Hematopoietic multipotent progenitor cell (in vitro differentiated cells): Measurements from ENCODE around the gene SPANXN3. TPM values are rescaled to one million over a fixed set of nuclear protein-coding genes. Genes with fewer than 3 reads are reported as not detected.
"Not testable (repeated sequence)": the region's sequence is repeated elsewhere in the genome, so short reads cannot be mapped to it uniquely, and the experiment has no call there.

Source experiments
- DNase-seq, 3 donors: peaks; one replicate each; pipeline ENCODE4 v3.0.0-alpha.2; 2011 to 2015; ENCODE audit warnings: low read depth in 2 of 3, low spot score in 2 of 3
- total RNA-seq: library from RNA; depleted of rRNA; stranded (reverse); fragments of >200 nt; gene quantifications from one replicate; pipeline ENCODE4 v1.2.3, GENCODE V29; 2012

The SPANXN3 gene
- total RNA-seq = not detected

GRCh38 chrX:143517375-143517774 lies at the start of gene SPANXN3:
SPANXN3 (minus strand) TSS chrX:143517475; CDS start chrX:143517391, 84 bp downstream.
- DNase-seq = not testable (repeated sequence)

- DNase-seq = no peak
Observed at GRCh38 chrX:143536176-143536575, 18.9 kb upstream of the SPANXN3 start.

GRCh38 chrX:143502196-143502595 lies 15.1 kb downstream of the SPANXN3 start:
- DNase-seq = not testable (repeated sequence)

GRCh38 chrX:143500751-143501150 lies 16.5 kb downstream of the SPANXN3 start:
- DNase-seq = no peak

GRCh38 chrX:143486105-143486504 lies 31.2 kb downstream of the SPANXN3 start:
- DNase-seq = no peak

GRCh38 chrX:143476751-143477150 lies 40.5 kb downstream of the SPANXN3 start:
- no peak for DNase-seq

- DNase-seq = no peak
Observed at GRCh38 chrX:143472347-143472938, 44.8 kb downstream of the SPANXN3 start.

- DNase-seq = no peak
Observed at GRCh38 chrX:143466130-143466529, 51.1 kb downstream of the SPANXN3 start.

GRCh38 chrX:143462696-143463095 lies 54.6 kb downstream of the SPANXN3 start:
- DNase-seq = no peak

GRCh38 chrX:143461606-143462005 lies 55.7 kb downstream of the SPANXN3 start:
- no peak for DNase-seq

Other genes starting within 250 kb of the SPANXN3 start
- gene SLITRK4, start 118.6 kb upstream of the SPANXN3 start, total RNA-seq = 1.1 TPM
- not detected for gene SPANXN2, start 203.3 kb upstream of the SPANXN3 start, total RNA-seq